ENCODE measurements around the gene CSMD2.

CSMD2 gene

GRCh38 chr1:33875862-33876261, 289.2 kb downstream of the CSMD2 start:
- TF ChIP-seq CTCF (IDR thresholded peaks at IDR 0.05; ENCODE audit: low read depth, low read length), result no peak
- H3K4me3 ChIP-seq (ENCODE audit: low read depth, low read length), result no peak overlapping the region

GRCh38 chr1:33874636-33875035, 290.4 kb downstream of the CSMD2 start:
- no peak overlapping the region for H3K4me3 ChIP-seq (ENCODE audit: low read depth, low read length)
- TF ChIP-seq CTCF (IDR thresholded peaks at IDR 0.05; ENCODE audit: low read depth, low read length), result no peak

GRCh38 chr1:33872683-33873082, 292.3 kb downstream of the CSMD2 start:
- H3K4me3 ChIP-seq (ENCODE audit: low read depth, low read length), result no peak overlapping the region
- TF ChIP-seq CTCF (IDR thresholded peaks at IDR 0.05; ENCODE audit: low read depth, low read length), result no peak

GRCh38 chr1:33872275-33872674, 292.8 kb downstream of the CSMD2 start:
- no peak for TF ChIP-seq CTCF (IDR thresholded peaks at IDR 0.05; ENCODE audit: low read depth, low read length)
- no peak overlapping the region for H3K4me3 ChIP-seq (ENCODE audit: low read depth, low read length)

GRCh38 chr1:33867684-33868083, 297.3 kb downstream of the CSMD2 start:
- H3K4me3 ChIP-seq (ENCODE audit: low read depth, low read length), result no peak overlapping the region
- no peak for TF ChIP-seq CTCF (IDR thresholded peaks at IDR 0.05; ENCODE audit: low read depth, low read length)

- H3K4me3 ChIP-seq (ENCODE audit: low read depth, low read length), result no peak overlapping the region
- no peak for TF ChIP-seq CTCF (IDR thresholded peaks at IDR 0.05; ENCODE audit: low read depth, low read length)
These were observed 298.7 kb downstream of the CSMD2 start for GRCh38 chr1:33866281-33866680.

- no peak overlapping the region for H3K4me3 ChIP-seq (ENCODE audit: low read depth, low read length)
- TF ChIP-seq CTCF (IDR thresholded peaks at IDR 0.05; ENCODE audit: low read depth, low read length), result no peak
These were observed 300.3 kb downstream of the CSMD2 start for GRCh38 chr1:33864460-33865389.

Data from WI38 (cell line).